GM18508 (cell line): ENCODE data around the gene PRAC1.

Experiments
- ATAC-seq: cut with Tn5 transposase; IDR thresholded peaks from one replicate; pipeline ENCODE4 v1.9.1; 2021; ENCODE audit warnings: moderate number of reproducible peaks; ENCODE audit not compliant: insufficient read depth, unreplicated experiment

PRAC1 gene

GRCh38 chr17:48747445-48748363 lies 25.4 kb upstream of the PRAC1 start:
- ATAC-seq, result no peak

GRCh38 chr17:48746916-48747444 lies 24.7 kb upstream of the PRAC1 start:
- no peak for ATAC-seq

GRCh38 chr17:48745381-48746275 lies 23.3 kb upstream of the PRAC1 start:
- ATAC-seq, result no peak

DNA sequence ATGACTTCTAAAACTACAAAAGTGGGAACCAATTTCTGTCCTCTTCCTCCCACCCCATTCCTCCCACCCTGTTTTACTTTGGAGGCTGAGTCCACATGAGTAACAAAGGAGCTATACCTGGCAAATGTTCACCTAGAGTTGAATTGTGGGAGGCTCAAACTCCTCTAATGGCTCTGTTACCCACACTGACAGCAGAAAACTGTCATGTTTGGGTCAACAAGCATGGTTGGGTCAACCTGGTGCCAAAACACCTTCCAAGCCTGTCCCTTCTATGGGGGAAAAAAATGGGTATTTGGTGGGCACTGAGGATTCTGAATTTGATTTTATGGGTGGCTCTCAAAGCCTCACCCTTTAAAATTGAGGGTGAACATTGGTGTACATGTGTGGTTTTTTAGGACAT lies 18.2 kb upstream of the PRAC1 start:
- ATAC-seq, result no peak

DNA sequence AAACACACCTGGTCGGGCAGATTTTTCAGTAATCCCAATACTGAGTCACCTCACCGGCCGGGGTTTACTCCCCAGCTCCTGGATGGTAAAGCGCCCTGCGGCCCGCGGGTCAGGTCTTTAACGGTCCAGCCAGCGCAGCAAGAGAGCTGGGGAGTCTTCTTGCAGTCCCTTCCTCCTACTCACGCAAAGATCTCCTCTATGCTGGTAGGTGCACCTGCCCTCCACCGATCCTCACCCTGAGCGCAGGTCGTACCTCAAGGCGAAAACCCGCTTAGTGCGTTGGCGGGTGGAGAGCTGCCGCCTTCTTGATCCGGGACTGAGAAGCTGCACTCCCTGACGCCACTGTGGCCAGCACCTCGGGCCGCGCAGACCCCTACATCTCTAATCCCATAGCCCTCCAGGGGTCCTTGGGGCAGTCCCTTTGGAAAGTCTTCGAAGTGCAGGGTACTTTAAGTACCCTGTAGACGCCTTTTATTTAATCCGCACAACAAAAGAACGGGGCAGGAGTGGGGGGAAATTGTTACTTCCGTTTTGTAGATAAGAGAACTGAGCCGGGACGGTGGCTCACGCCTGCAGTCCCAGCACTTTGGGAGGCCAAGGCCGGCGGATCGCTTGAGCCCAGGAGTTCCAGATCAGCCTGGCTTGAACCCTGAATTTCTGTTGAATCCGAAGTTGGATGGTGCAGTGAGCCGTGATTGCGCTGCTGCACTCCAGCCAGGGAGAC lies 16.6 kb upstream of the PRAC1 start:
- no peak for ATAC-seq

GRCh38 chr17:48738424-48738802 lies 16.1 kb upstream of the PRAC1 start:
- no peak for ATAC-seq

GRCh38 chr17:48737330-48738043 lies 15.2 kb upstream of the PRAC1 start:
- ATAC-seq, result no peak

DNA sequence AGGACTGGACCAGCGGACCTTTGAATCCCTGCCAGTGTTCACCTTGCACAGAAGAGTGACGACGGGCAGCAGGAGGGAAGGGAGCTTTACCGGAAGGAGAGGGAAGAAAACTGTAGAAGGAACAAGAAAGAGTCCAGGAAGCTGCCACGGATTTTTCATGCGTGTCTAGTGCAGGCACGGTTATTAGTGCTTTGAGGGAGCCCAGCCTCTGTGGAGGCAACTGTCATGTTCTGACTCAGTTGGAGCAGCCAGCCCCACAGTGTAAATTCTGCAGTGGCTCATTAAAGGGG lies 12.7 kb upstream of the PRAC1 start:
- ATAC-seq, result no peak

GRCh38 chr17:48734333-48735061 lies 12.2 kb upstream of the PRAC1 start:
- ATAC-seq, result no peak

- no peak for ATAC-seq
Observed at GRCh38 chr17:48733632-48734328, 11.5 kb upstream of the PRAC1 start.

GRCh38 chr17:48732688-48733629 lies 10.6 kb upstream of the PRAC1 start:
- no peak for ATAC-seq

GRCh38 chr17:48731355-48731754 lies 9.0 kb upstream of the PRAC1 start:
- ATAC-seq, result no peak

DNA sequence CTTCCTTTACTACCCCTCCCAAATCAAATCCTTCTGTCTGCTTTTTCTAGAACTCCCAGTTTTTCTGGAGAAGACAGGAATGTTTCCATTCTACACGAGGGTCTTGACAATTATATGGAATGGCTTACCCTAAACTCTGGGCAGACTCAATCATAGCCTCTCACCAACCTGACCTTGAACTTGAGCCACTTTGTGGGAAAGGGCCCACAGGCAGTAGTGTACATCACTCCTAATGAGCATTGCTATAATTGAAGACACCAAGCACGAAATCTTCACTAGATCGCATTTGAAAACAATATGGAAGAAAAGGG lies 7.9 kb upstream of the PRAC1 start:
- ATAC-seq, result no peak

GRCh38 chr17:48729335-48730239 lies 7.3 kb upstream of the PRAC1 start:
- ATAC-seq, result no peak

DNA sequence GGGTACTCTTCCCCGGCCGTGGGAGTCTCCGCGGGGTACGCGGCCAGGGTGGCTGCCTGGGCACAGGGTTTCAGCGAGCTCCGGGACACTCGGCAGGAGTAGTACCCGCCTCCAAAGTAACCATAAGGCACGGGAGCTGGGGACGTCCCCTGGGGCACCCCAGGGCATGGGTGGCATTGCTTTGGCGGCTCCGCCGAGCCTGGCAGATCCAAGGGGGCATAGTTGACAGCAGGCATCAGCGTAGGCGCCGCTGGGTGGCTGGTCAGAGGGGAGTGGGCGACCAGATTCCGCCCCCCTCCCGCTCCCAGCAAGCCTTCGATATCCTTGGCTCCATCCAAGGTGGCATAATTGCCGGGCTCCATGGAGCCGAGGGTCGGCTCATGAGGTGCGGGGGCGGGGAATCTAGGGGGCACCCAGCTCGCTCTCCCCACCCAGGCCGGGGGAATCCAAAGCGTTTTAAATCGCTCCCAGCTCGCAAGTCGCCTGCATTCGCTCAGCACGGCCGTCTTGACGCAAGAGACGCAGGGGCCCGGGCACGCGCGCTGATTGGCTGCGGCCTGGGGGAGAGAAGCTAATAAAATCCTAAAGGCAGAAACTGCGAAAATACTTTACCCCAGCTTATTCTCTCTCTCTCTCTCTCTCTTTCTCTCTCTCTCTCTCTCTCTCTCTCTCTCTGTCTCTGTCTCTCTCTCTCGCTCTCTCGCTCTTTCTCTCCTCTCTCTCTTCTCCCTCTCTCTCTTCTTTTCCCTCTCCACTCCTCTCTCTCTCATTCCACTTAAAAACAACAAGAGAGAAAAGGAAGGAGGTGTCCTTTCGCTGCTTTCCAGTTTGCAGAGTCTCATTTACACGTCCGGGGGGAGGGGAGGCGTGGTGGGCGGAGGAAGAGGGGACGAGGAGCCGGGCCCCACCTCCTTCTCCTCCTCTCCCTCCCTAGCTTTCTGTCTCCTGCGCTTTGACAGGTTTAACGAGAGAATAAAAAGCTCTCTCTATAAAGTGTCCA lies 6.2 kb upstream of the PRAC1 start, which contains the start of gene HOXB13:
Gene HOXB13 (minus strand): TSS at position 519 of the 1,000 bp plus-strand sequence. CDS start 157 bp downstream, at position 362.
- ATAC-seq, result no peak
